ENCODE results near the gene C6orf120.

Gene C6orf120

GRCh38 chr6:169723200-169723909 is 21.4 kb downstream of the C6orf120 start:
- intact Hi-C loops (cut with DNase I), result no loop called here
- peak; percentile 57 to 95 (median 74) for DNase-seq

DNA sequence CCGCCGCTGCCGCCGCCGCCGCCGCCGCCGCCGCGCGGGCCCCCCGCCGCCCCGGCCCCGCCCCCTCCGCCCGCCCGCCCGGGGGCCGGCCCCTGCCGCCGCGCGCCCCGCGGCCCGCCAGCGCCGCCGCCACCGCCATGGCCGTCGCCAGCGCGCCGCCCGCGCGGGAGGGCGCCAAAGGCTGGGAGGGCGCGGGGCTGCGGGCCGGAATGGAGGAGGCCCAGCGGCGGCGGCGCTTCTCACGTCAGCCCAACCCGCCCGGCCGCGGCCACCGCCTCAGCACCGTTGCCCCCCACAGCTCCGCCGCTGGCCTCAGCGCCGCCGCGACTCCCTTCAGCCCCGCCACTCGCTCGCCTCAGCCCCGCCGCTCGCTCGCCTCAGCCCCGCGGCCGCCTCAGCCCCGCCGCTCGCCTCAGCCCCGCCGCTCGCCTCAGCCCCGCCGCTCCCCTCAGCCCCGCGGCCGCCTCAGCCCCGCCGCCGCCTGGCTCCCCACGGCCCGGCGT is 22.1 kb downstream of the C6orf120 start:
- intact Hi-C loops (cut with DNase I), result loop anchor here (1.0 kb wide), 1 partner anchor 27 kb away; the partner anchor contains the start of genes DYNLT2 and ERMARD

GRCh38 chr6:169724494-169725124 is 22.7 kb downstream of the C6orf120 start, which contains the start of gene PHF10:
Gene PHF10 (minus strand): TSS chr6:169724500. CDS start chr6:169723931, 569 bp downstream.
- intact Hi-C loops (cut with DNase I), result loop anchor here (1.0 kb wide), 1 partner anchor 27 kb away; the partner anchor contains the start of genes DYNLT2 and ERMARD
- peak; percentile 40 to 93 (median 64) for DNase-seq

More for the DNA sequence above, 22.1 kb downstream of the C6orf120 start:
- peak in 6 of 10 donors; percentile 12 to 89 (median 40) for DNase-seq

- DNase-seq, result peak in 7 of 10 donors; percentile 18 to 85 (median 37)
These were observed 23.5 kb downstream of the C6orf120 start for GRCh38 chr6:169725125-169726048.

GRCh38 chr6:169726049-169726400 is 24.1 kb downstream of the C6orf120 start:
- intact Hi-C loops (cut with DNase I), result no loop called here
- DNase-seq, result no peak

More at GRCh38 chr6:169725125-169726048, 23.5 kb downstream of the C6orf120 start:
- intact Hi-C loops (cut with DNase I), result no loop called here

DNA sequence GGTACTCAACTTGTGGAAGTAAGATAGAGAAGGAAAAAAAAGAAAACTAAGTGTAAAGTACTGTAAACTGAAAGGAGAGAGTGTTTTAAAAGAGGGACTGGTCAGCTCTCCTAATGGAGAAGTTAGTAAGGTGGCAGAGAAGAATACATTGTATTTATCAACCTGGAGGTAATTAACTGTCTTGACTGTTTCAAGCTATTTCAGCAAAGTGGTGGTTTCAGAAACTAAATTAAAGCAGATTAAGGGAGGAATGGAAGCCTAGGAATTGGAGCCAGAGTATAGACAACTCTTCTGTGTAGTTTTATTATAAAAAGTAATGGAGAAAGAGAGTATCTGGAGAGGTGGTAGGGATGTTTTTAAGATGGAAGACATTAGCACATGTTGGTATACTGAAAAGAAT is 25.0 kb downstream of the C6orf120 start:
- intact Hi-C loops (cut with DNase I), result no loop called here

GRCh38 chr6:169729961-169730360 is 28.0 kb downstream of the C6orf120 start:
- intact Hi-C loops (cut with DNase I), result no loop called here

More for the DNA sequence above, 25.0 kb downstream of the C6orf120 start:
- DNase-seq, result no peak

DNA sequence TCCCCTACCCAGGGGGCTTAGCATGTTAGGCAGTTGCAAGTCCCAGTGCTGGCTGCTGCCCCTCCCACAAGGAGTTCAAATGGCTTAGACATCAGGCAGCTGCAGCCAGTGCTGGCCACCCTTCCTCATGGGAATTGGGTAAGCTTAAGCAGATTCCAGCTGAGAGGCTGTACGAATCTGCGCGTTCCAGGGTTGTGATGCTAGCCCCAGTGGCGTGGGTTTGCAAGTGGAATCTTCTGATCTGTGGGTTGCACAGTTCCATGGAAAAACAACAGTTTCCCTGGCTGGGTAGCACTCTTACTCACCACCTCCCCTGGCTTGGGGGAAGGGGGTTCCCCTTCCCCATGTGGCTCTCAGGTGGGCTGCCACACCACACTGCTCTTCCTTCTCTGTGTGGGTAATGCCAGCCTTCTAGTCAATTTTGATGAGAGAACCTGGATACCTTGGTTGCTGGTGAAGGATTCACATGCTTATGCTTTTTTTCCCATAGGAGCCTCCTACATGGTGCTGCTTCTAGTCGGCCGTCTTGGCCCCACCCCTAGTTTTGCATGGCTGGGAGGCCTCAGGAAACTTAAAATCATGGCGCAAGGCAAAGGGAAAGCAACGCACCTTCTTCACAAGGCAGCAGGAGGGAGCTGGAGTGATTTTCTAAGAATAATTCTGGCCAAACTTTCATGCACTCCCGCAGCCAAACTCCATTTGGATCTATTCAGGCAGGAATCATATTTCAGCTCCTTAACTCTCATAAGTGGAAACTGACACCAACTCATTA is 36.5 kb downstream of the C6orf120 start:
- DNase-seq, result no peak
- intact Hi-C loops (cut with DNase I), result no loop called here

More at GRCh38 chr6:169729961-169730360, 28.0 kb downstream of the C6orf120 start:
- DNase-seq, result no peak

DNA sequence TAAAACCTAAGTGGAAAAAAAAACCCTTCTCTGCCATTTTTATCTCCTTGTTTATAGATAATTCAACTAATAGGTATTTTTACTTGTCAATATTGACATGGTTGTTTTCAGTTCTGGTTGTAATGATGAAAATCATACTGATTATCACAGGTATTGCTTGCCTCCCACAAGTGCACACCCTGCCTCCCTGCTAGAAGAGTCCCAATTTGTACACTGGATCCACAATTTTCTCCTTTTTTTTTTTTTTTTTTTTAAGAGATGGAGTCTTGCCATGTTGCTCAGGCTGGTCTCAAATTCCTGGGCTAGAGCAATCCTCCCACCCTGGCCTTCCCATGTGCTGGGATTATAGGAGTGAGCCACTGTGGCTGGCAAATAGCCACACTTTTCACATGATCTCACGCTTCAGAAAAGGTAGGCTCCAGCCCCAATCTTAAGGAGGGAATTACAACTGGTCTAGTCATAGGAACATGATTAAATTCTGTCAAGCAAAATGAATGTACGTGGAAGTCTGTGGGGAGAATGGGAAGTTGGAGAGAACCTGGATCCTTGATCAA is 37.1 kb downstream of the C6orf120 start:
- DNase-seq, result no peak
- intact Hi-C loops (cut with DNase I), result no loop called here

DNA sequence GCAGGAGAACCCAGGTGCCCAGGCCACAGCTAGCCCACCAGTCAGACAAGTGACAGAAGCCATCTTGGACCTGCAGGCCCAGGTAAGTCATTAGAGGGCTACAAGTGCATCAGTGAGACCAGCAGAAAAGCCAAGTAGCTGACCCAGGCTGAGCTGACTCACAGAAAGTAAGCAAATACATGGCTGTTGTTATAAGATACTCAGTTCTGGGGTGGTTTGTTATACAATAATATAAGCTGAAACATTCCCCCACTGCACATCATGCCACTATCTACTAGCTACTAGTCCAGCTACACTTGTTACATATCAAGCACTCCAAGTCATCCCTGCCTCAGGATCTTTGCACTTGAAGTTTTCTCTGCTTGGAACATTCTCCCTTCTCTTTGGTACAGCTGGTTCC is 39.4 kb downstream of the C6orf120 start:
- intact Hi-C loops (cut with DNase I), result no loop called here
- DNase-seq, result no peak

- intact Hi-C loops (cut with DNase I), result no loop called here
- no peak for DNase-seq
These were observed 43.5 kb downstream of the C6orf120 start for GRCh38 chr6:169745405-169745804.

DNA sequence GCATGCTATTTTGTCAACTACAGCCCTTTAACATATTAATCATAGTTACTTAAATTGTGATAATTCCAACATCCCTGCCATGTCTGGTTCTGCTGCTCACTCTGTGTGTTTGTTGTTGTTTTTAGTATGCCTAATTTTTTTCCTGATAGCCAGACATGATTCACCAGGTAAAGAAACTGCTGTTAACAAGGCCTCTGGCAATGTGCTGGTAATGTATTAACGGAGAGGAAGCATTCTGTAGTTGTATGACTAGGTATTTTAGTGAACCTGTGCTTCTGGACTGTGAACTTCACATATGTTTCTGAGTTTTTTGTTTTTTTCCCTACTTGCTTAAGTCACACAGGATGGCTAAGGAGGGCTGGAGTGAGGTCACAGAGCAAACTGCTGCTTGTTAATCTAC is 44.6 kb downstream of the C6orf120 start:
- intact Hi-C loops (cut with DNase I), result no loop called here
- DNase-seq, result no peak

GRCh38 chr6:169751242-169752073 is 49.5 kb downstream of the C6orf120 start, which contains the start of the genes DYNLT2 and ERMARD:
Gene DYNLT2 (minus strand): TSS chr6:169751572. CDS start chr6:169751458, 114 bp downstream.
Gene ERMARD (plus strand): TSS chr6:169751622. CDS start chr6:169751658, 36 bp downstream.
- intact Hi-C loops (cut with DNase I), result loop anchor here (1.0 to 2.0 kb wide), 3 partner anchors 27 to 803 kb away; partner anchors contain the start of genes C6orf120, PHF10, TBP and WDR27
- DNase-seq, result peak; percentile 90 to 99 (median 93)

GRCh38 chr6:169752074-169752623 is 50.2 kb downstream of the C6orf120 start:
- intact Hi-C loops (cut with DNase I), result no loop called here
- no peak for DNase-seq
